T-helper 1 cell treated with Interleukin-12 subunit alpha and Interleukin-12 subunit beta and Interleukin-4 antibody, amounts not matched to agents 30 μg/mL and 1 μg/mL, for 36 hours (primary cell): ENCODE measurements around the gene C13orf42.

Experiments
- H3K27ac Mint-ChIP-seq: one replicate; pipeline ENCODE4 v1.8.0; 2021; ENCODE audit warnings: mild to moderate bottlenecking, mixed read lengths
- H3K27me3 Mint-ChIP-seq: one replicate; pipeline ENCODE4 v1.8.0; 2021; ENCODE audit warnings: low read depth, mixed read lengths
- H3K36me3 Mint-ChIP-seq: one replicate; pipeline ENCODE4 v1.8.0; 2021; ENCODE audit warnings: low read depth, mixed read lengths
- H3K4me1 Mint-ChIP-seq: one replicate; pipeline ENCODE4 v1.8.0; 2021; ENCODE audit warnings: low read depth, mixed read lengths
- H3K4me3 Mint-ChIP-seq: one replicate; pipeline ENCODE4 v1.8.0; 2021; ENCODE audit warnings: mild to moderate bottlenecking, moderate library complexity, mixed read lengths
- H3K9me3 Mint-ChIP-seq: one replicate; pipeline ENCODE4 v1.8.0; 2021; ENCODE audit warnings: mixed read lengths

C13orf42 gene

GRCh38 chr13:51041126-51041525 lies 69.9 kb downstream of the C13orf42 start:
- Mint-ChIP-seq H3K27ac (no peak overlapping the region), H3K27me3 (peaks cover 8% of the 10 kb centered on the region), H3K4me1 (peaks cover 5% of the 10 kb centered on the region), H3K4me3 (no peak overlapping the region), H3K9me3 (no peaks in the 10 kb centered on the region), H3K36me3 (no peaks in the 10 kb centered on the region)

- no peaks in the 10 kb centered on the region for H3K36me3 Mint-ChIP-seq
- H3K4me1 Mint-ChIP-seq, result peaks cover 5% of the 10 kb centered on the region
- H3K9me3 Mint-ChIP-seq, result no peaks in the 10 kb centered on the region
- H3K27ac Mint-ChIP-seq, result no peak overlapping the region
- H3K27me3 Mint-ChIP-seq, result peaks cover 8% of the 10 kb centered on the region
- no peak overlapping the region for H3K4me3 Mint-ChIP-seq
These were observed 70.6 kb downstream of the C13orf42 start for GRCh38 chr13:51040431-51040830.

- H3K9me3 Mint-ChIP-seq, result no peaks in the 10 kb centered on the region
- H3K36me3 Mint-ChIP-seq, result no peaks in the 10 kb centered on the region
- peaks cover 13% of the 10 kb centered on the region for H3K27me3 Mint-ChIP-seq
- no peak overlapping the region for H3K27ac Mint-ChIP-seq
- peaks cover 5% of the 10 kb centered on the region for H3K4me1 Mint-ChIP-seq
- no peak overlapping the region for H3K4me3 Mint-ChIP-seq
These were observed 74.7 kb downstream of the C13orf42 start for GRCh38 chr13:51036418-51036817.

- Mint-ChIP-seq H3K27ac (no peak overlapping the region), H3K4me3 (no peak overlapping the region), H3K27me3 (peaks cover 13% of the 10 kb centered on the region), H3K4me1 (peaks cover 5% of the 10 kb centered on the region), H3K9me3 (no peaks in the 10 kb centered on the region), H3K36me3 (no peaks in the 10 kb centered on the region)
These were observed 75.1 kb downstream of the C13orf42 start for GRCh38 chr13:51035978-51036377.

GRCh38 chr13:51035469-51035868 lies 75.6 kb downstream of the C13orf42 start:
- Mint-ChIP-seq H3K27me3 (peaks cover 13% of the 10 kb centered on the region), H3K4me3 (no peak overlapping the region), H3K4me1 (peaks cover 5% of the 10 kb centered on the region), H3K27ac (no peak overlapping the region), H3K36me3 (no peaks in the 10 kb centered on the region), H3K9me3 (no peaks in the 10 kb centered on the region)

- Mint-ChIP-seq H3K27ac (no peak overlapping the region), H3K4me1 (peaks cover 5% of the 10 kb centered on the region), H3K27me3 (peaks cover 13% of the 10 kb centered on the region), H3K9me3 (no peaks in the 10 kb centered on the region), H3K4me3 (no peak overlapping the region), H3K36me3 (no peaks in the 10 kb centered on the region)
These were observed 76.2 kb downstream of the C13orf42 start for GRCh38 chr13:51034906-51035305.

GRCh38 chr13:51033421-51034185 lies 77.5 kb downstream of the C13orf42 start:
- Mint-ChIP-seq H3K27me3 (peaks cover 18% of the 10 kb centered on the region), H3K36me3 (no peaks in the 10 kb centered on the region), H3K9me3 (no peaks in the 10 kb centered on the region), H3K4me1 (peaks cover 5% of the 10 kb centered on the region), H3K27ac (no peak overlapping the region), H3K4me3 (no peak overlapping the region)

GRCh38 chr13:51032831-51033230 lies 78.2 kb downstream of the C13orf42 start:
- Mint-ChIP-seq H3K36me3 (no peaks in the 10 kb centered on the region), H3K4me3 (no peak overlapping the region), H3K27ac (no peak overlapping the region), H3K27me3 (peaks cover 14% of the 10 kb centered on the region), H3K9me3 (no peaks in the 10 kb centered on the region), H3K4me1 (peaks cover 5% of the 10 kb centered on the region)
